Measurements from ENCODE around the gene CD1B.

CD1B gene

GRCh38 chr1:158329300-158329699 lies 2.0 kb downstream of the CD1B start:
- POLR2A ChIA-PET: no interaction called here
- CTCF ChIA-PET: no interaction called here
- no peak for TF ChIP-seq L3MBTL2 (conservative IDR thresholded peaks at IDR 0.05)
- TF ChIP-seq PKNOX1 (IDR thresholded peaks at IDR 0.05): no peak
- no peak for TF ChIP-seq ELF4 (IDR thresholded peaks at IDR 0.05)
- TF ChIP-seq LEF1 (IDR thresholded peaks at IDR 0.05; ENCODE audit: borderline replicate concordance): no peak
- TF ChIP-seq TARDBP (IDR thresholded peaks at IDR 0.05): no peak
- no peak for TF ChIP-seq SP1 (IDR thresholded peaks at IDR 0.05)
- TF ChIP-seq NFRKB (IDR thresholded peaks at IDR 0.05): no peak
- TF ChIP-seq FOXM1 (IDR thresholded peaks at IDR 0.05; ENCODE audit: borderline replicate concordance): no peak
- no peak for TF ChIP-seq FOXA1 (IDR thresholded peaks at IDR 0.05)
- no peak for TF ChIP-seq ZNF384 (IDR thresholded peaks at IDR 0.05)
- no peak for TF ChIP-seq BHLHE40 (IDR thresholded peaks at IDR 0.05; ENCODE audit: borderline replicate concordance)
- TF ChIP-seq ARNT (IDR thresholded peaks at IDR 0.05): no peak
- TF ChIP-seq HDGF (IDR thresholded peaks at IDR 0.05; ENCODE audit: borderline replicate concordance): no peak
- TF ChIP-seq FOXK2 (IDR thresholded peaks at IDR 0.05): no peak
- TF ChIP-seq SUZ12 (IDR thresholded peaks at IDR 0.05): no peak
- no peak for TF ChIP-seq CTBP1 (IDR thresholded peaks at IDR 0.05; ENCODE audit: borderline replicate concordance)
- DNase-seq (ENCODE audit: extremely low spot score): no peak

- no peak for DNase-seq (ENCODE audit: extremely low spot score)
- ChIA-PET CTCF (no interaction called here), POLR2A (no interaction called here)
- no peak for TF ChIP-seq TARDBP (IDR thresholded peaks at IDR 0.05)
- TF ChIP-seq FOXM1 (IDR thresholded peaks at IDR 0.05; ENCODE audit: borderline replicate concordance): no peak
- TF ChIP-seq SUZ12 (IDR thresholded peaks at IDR 0.05): no peak
- no peak for TF ChIP-seq ARNT (IDR thresholded peaks at IDR 0.05)
- TF ChIP-seq FOXA1 (IDR thresholded peaks at IDR 0.05): no peak
- no peak for TF ChIP-seq HDGF (IDR thresholded peaks at IDR 0.05; ENCODE audit: borderline replicate concordance)
Measured at GRCh38 chr1:158328426-158328825, 2.9 kb downstream of the CD1B start.

- CTCF ChIA-PET: no interaction called here
- no peak for TF ChIP-seq CTBP1 (IDR thresholded peaks at IDR 0.05; ENCODE audit: borderline replicate concordance)
- no peak for TF ChIP-seq ZNF384 (IDR thresholded peaks at IDR 0.05)
- TF ChIP-seq ARNT (IDR thresholded peaks at IDR 0.05): no peak
- no peak for TF ChIP-seq ELF4 (IDR thresholded peaks at IDR 0.05)
- no peak for TF ChIP-seq HDGF (IDR thresholded peaks at IDR 0.05; ENCODE audit: borderline replicate concordance)
- no peak for TF ChIP-seq NFRKB (IDR thresholded peaks at IDR 0.05)
- no peak for TF ChIP-seq LEF1 (IDR thresholded peaks at IDR 0.05; ENCODE audit: borderline replicate concordance)
- TF ChIP-seq FOXA1 (IDR thresholded peaks at IDR 0.05): no peak
- no peak for TF ChIP-seq SP1 (IDR thresholded peaks at IDR 0.05)
- DNase-seq (ENCODE audit: extremely low spot score): no peak
- POLR2A ChIA-PET: no interaction called here
Measured at GRCh38 chr1:158327481-158327880, 3.9 kb downstream of the CD1B start.

- TF ChIP-seq FOXM1 (IDR thresholded peaks at IDR 0.05; ENCODE audit: borderline replicate concordance) (no peak), ELF4 (IDR thresholded peaks at IDR 0.05) (no peak), FOXK2 (IDR thresholded peaks at IDR 0.05) (no peak), CTBP1 (IDR thresholded peaks at IDR 0.05; ENCODE audit: borderline replicate concordance) (no peak), L3MBTL2 (conservative IDR thresholded peaks at IDR 0.05) (no peak), SUZ12 (IDR thresholded peaks at IDR 0.05) (no peak), FOXA1 (IDR thresholded peaks at IDR 0.05) (no peak), SP1 (IDR thresholded peaks at IDR 0.05) (no peak)
- ChIA-PET CTCF (interaction anchor here (0.6 kb wide), 1 partner anchor 120 kb away, joined by 7 read pairs; no protein-coding TSS in a partner anchor), POLR2A (no interaction called here)
- no peak for DNase-seq (ENCODE audit: extremely low spot score)
Measured at GRCh38 chr1:158324395-158324794, 6.9 kb downstream of the CD1B start.

- no peak for DNase-seq (ENCODE audit: extremely low spot score)
- no peak for TF ChIP-seq L3MBTL2 (conservative IDR thresholded peaks at IDR 0.05)
- ChIA-PET POLR2A (no interaction called here), CTCF (interaction anchor here (0.6 kb wide), 1 partner anchor 120 kb away, joined by 7 read pairs; no protein-coding TSS in a partner anchor)
Measured at GRCh38 chr1:158323866-158324265, 7.5 kb downstream of the CD1B start.

- TF ChIP-seq FOXA1 (IDR thresholded peaks at IDR 0.05) (no peak), SP1 (IDR thresholded peaks at IDR 0.05) (no peak)
- DNase-seq (ENCODE audit: extremely low spot score): no peak
- POLR2A ChIA-PET: no interaction called here
- CTCF ChIA-PET: no interaction called here
Measured at GRCh38 chr1:158311066-158311465, 20.3 kb downstream of the CD1B start.

GRCh38 chr1:158310623-158311022 lies 20.7 kb downstream of the CD1B start:
- DNase-seq (ENCODE audit: extremely low spot score): no peak
- CTCF ChIA-PET: no interaction called here
- POLR2A ChIA-PET: no interaction called here
- TF ChIP-seq ELF4 (IDR thresholded peaks at IDR 0.05): no peak
- no peak for TF ChIP-seq SP1 (IDR thresholded peaks at IDR 0.05)
- no peak for TF ChIP-seq ARNT (IDR thresholded peaks at IDR 0.05)
- no peak for TF ChIP-seq TARDBP (IDR thresholded peaks at IDR 0.05)
- no peak for TF ChIP-seq L3MBTL2 (conservative IDR thresholded peaks at IDR 0.05)
- no peak for TF ChIP-seq CTBP1 (IDR thresholded peaks at IDR 0.05; ENCODE audit: borderline replicate concordance)
- no peak for TF ChIP-seq FOXA1 (IDR thresholded peaks at IDR 0.05)
- no peak for TF ChIP-seq NFRKB (IDR thresholded peaks at IDR 0.05)
- no peak for TF ChIP-seq HDGF (IDR thresholded peaks at IDR 0.05; ENCODE audit: borderline replicate concordance)

GRCh38 chr1:158295791-158296190 lies 35.5 kb downstream of the CD1B start:
- CTCF ChIA-PET: no interaction called here
- TF ChIP-seq TARDBP (IDR thresholded peaks at IDR 0.05) (no peak), PKNOX1 (IDR thresholded peaks at IDR 0.05) (no peak), L3MBTL2 (conservative IDR thresholded peaks at IDR 0.05) (no peak), ELF4 (IDR thresholded peaks at IDR 0.05) (no peak), NFRKB (IDR thresholded peaks at IDR 0.05) (no peak), ZNF384 (IDR thresholded peaks at IDR 0.05) (no peak), LEF1 (IDR thresholded peaks at IDR 0.05; ENCODE audit: borderline replicate concordance) (no peak), SUZ12 (IDR thresholded peaks at IDR 0.05) (no peak), SP1 (IDR thresholded peaks at IDR 0.05) (no peak), HDGF (IDR thresholded peaks at IDR 0.05; ENCODE audit: borderline replicate concordance) (no peak)
- no peak for DNase-seq (ENCODE audit: extremely low spot score)
- POLR2A ChIA-PET: no interaction called here
